T-helper 17 cell (primary cell): ENCODE results near the gene NELL1. TPM values are rescaled to one million over a fixed set of nuclear protein-coding genes. Genes with fewer than 3 reads are reported as not detected.

ENCODE experiments used
- ATAC-seq: fragments of 150-1000 bp; cut with Tn5 transposase; 2 replicates; pipeline ENCODE4 v1.10.0; 2021; ENCODE audit warnings: mild to moderate bottlenecking, moderate library complexity
- DNase-seq, 3 donors: peaks; one replicate each; pipeline versions ENCODE4 v3.0.0 to v3.0.0-alpha.2; 2020 to 2021
- H3K9me3 ChIP-seq: one replicate; pipeline ENCODE4 v1.7.0; 2013; ENCODE audit warnings: low read length, mild to moderate bottlenecking; ENCODE audit not compliant: control insufficient read depth, poor library complexity, severe bottlenecking
- H3K27ac Mint-ChIP-seq: one replicate; pipeline ENCODE4 v1.8.0; 2022; ENCODE audit warnings: mild to moderate bottlenecking, moderate library complexity, mixed read lengths
- H3K27me3 Mint-ChIP-seq: one replicate; pipeline ENCODE4 v1.8.0; 2022; ENCODE audit warnings: mixed read lengths
- H3K36me3 Mint-ChIP-seq: one replicate; pipeline ENCODE4 v1.8.0; 2022; ENCODE audit warnings: low read depth, mixed read lengths
- H3K4me1 Mint-ChIP-seq: one replicate; pipeline ENCODE4 v1.8.0; 2022; ENCODE audit warnings: mild to moderate bottlenecking, mixed read lengths
- H3K4me3 Mint-ChIP-seq: one replicate; pipeline ENCODE4 v1.8.0; 2022; ENCODE audit warnings: mild to moderate bottlenecking, moderate library complexity, mixed read lengths
- total RNA-seq, 4 donors: library from RNA in 2 of 4; stranded (reverse) in 2 of 4; gene quantifications; one replicate each; pipeline ENCODE4 v1.2.3 and lab custom pipeline; 2022 to 2026

The NELL1 gene
- total RNA-seq, 2 donors from 2014 or later: not detected

DNA sequence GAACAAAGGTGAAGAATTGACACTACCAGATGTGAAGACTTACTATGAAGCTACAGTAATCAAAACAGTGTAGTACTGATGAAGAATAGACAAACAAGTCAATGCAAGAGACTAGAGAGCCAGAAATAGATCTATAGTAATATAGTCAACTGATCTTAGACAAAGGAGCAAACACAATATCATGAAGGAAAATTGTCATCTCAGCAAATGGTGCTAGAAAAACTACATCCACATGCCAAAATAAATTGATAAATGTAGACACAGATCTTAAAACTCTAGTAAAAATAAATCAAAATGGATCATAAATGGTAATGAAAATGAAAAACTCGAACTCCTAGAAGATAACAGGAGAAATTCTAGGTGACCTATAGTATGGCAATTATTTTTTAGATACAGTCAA is 609.5 kb downstream of the NELL1 start:
- Mint-ChIP-seq H3K36me3 (no peaks in the 10 kb centered on the region), H3K4me3 (no peak overlapping the region), H3K27ac (no peak overlapping the region), H3K4me1 (no peaks in the 10 kb centered on the region), H3K27me3 (no peaks in the 10 kb centered on the region)
- ATAC-seq (no peak), DNase-seq (no peak)
- H3K9me3 ChIP-seq: no peaks in the 10 kb centered on the region

DNA sequence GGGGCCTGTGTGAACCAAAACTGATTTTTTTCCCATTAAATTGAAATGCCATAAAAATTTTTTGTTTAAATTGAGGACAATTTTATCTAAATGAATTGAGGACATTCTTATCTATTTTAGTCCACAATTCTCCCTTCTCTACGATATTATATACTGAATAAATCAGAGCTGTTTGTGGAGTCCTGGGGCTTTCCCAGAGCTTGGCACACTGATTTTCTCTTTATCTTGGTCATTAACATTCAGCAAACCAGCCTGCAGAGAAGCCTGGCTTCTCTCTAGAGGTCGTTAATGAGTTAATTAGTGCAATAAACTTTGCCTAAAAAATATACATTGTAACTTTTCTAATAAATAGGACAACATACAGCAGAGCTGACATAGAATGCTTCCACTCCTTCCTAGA is 615.7 kb downstream of the NELL1 start:
- no peak for ATAC-seq
- no peaks in the 10 kb centered on the region for H3K4me1 Mint-ChIP-seq
- no peaks in the 10 kb centered on the region for H3K9me3 ChIP-seq
- no peak for DNase-seq
- no peak overlapping the region for H3K27ac Mint-ChIP-seq
- no peaks in the 10 kb centered on the region for H3K36me3 Mint-ChIP-seq
- H3K27me3 Mint-ChIP-seq: no peaks in the 10 kb centered on the region
- H3K4me3 Mint-ChIP-seq: no peak overlapping the region

DNA sequence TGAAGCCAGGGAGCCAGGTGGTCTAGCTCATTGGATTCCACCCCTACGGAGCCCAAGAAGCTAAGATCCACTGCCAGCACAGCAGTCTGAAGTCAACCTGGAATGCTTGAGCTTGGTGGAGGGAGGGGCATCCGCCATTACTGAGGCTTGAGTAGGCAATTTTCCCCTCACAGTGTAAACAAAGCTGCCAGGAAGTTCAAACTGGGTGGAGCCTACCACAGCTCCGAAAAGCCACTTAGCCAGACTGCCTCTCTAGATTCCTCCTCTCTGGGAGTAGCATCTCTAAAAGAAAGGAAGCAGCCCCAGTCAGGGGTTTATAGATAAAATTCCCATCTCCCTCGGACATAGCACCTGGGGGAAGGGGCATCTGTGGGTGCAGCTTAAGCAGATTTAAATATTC is 620.3 kb downstream of the NELL1 start:
- Mint-ChIP-seq H3K4me3 (no peak overlapping the region), H3K4me1 (no peaks in the 10 kb centered on the region), H3K27me3 (no peaks in the 10 kb centered on the region), H3K27ac (no peak overlapping the region), H3K36me3 (no peaks in the 10 kb centered on the region)
- ATAC-seq (no peak), DNase-seq (no peak)
- H3K9me3 ChIP-seq: no peaks in the 10 kb centered on the region

DNA sequence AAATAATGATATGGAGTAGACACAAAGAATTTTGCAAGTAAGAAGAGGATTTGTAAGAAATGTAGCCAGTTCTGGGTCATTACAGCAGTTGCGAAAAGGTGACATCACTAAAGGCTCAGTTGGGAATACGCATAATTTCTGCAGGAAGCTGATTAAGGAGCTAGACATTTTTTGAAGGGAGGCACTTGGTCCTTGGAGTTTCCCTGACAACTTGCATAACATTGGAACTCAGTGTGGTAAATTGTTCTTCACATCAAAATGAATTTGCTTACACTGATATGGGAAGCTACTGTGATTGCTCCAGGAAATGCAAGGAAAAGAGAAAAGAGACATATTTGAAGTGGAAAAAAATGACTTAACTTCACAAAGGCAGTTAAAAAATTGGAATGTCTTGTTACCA is 626.1 kb downstream of the NELL1 start:
- ATAC-seq: no peak
- H3K9me3 ChIP-seq: no peaks in the 10 kb centered on the region
- Mint-ChIP-seq H3K27me3 (no peaks in the 10 kb centered on the region), H3K36me3 (no peaks in the 10 kb centered on the region), H3K4me3 (no peak overlapping the region), H3K27ac (no peak overlapping the region), H3K4me1 (no peaks in the 10 kb centered on the region)
- no peak for DNase-seq

GRCh38 chr11:21301981-21302380 is 632.6 kb downstream of the NELL1 start:
- no peak overlapping the region for H3K4me3 Mint-ChIP-seq

DNA sequence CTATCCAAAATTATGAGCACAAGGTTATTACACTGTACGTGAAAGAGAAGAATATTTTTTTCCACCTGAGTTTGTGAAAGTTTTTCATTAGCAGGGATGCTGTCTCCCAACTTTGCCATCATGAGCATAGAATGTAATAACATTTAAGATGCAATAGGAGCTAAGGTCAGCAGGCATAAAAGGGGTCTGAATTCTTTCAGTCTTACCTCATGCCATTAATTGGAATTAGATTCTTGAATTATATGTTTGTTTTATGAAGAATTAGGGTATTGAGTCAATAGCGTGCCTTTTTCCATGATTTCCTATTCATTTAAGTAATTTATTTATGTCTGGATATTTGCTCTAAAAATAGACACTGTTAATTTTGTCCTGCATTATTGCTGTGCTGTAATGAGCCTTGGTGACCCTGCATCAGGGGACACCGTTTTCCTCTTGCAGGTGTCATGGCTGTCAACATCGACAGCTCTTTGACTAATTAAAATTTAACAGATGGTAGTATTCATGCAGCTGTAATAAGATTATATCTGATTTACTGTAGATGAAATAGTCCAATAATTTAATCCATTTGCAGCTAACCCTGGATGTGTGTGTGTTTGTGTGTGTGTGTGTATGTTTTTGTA is 637.5 kb downstream of the NELL1 start:
- DNase-seq (no peak), ATAC-seq (no peak)
- Mint-ChIP-seq H3K27ac (no peak overlapping the region), H3K4me1 (no peaks in the 10 kb centered on the region), H3K36me3 (no peaks in the 10 kb centered on the region), H3K27me3 (no peaks in the 10 kb centered on the region), H3K4me3 (no peak overlapping the region)
- H3K9me3 ChIP-seq: no peaks in the 10 kb centered on the region

More at GRCh38 chr11:21301981-21302380, 632.6 kb downstream of the NELL1 start:
- Mint-ChIP-seq H3K27ac (no peak overlapping the region), H3K27me3 (no peaks in the 10 kb centered on the region), H3K4me1 (no peaks in the 10 kb centered on the region), H3K36me3 (no peaks in the 10 kb centered on the region)
- H3K9me3 ChIP-seq: no peaks in the 10 kb centered on the region
- DNase-seq (no peak), ATAC-seq (no peak)

DNA sequence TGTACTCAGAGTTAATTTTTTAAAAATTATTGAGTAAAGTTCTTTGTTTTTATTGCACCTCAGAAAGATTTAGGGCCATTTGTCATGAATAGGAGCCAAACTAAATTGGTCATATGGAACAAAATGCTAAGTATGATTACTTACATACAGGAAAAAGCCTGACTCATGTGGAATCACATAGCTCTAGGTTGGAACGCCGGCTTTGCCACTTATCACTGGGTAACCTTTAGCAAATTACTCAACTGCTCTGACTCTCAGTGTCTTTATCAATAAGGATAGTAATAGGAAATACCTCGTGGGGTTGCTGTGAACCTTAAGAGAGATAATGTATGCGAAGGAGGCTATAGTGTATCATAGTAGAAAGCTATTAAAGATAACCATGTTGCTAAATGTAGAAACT is 638.5 kb downstream of the NELL1 start:
- Mint-ChIP-seq H3K27ac (no peak overlapping the region), H3K27me3 (no peaks in the 10 kb centered on the region), H3K4me3 (no peak overlapping the region), H3K36me3 (no peaks in the 10 kb centered on the region), H3K4me1 (no peaks in the 10 kb centered on the region)
- no peaks in the 10 kb centered on the region for H3K9me3 ChIP-seq
- DNase-seq: no peak
- ATAC-seq: no peak

- H3K27me3 Mint-ChIP-seq: no peaks in the 10 kb centered on the region
- H3K36me3 Mint-ChIP-seq: no peaks in the 10 kb centered on the region
- H3K4me1 Mint-ChIP-seq: no peaks in the 10 kb centered on the region
- no peak for ATAC-seq
- no peaks in the 10 kb centered on the region for H3K9me3 ChIP-seq
- H3K27ac Mint-ChIP-seq: no peak overlapping the region
- DNase-seq: no peak
- H3K4me3 Mint-ChIP-seq: no peak overlapping the region
These were observed 647.2 kb downstream of the NELL1 start for GRCh38 chr11:21316591-21316990.

DNA sequence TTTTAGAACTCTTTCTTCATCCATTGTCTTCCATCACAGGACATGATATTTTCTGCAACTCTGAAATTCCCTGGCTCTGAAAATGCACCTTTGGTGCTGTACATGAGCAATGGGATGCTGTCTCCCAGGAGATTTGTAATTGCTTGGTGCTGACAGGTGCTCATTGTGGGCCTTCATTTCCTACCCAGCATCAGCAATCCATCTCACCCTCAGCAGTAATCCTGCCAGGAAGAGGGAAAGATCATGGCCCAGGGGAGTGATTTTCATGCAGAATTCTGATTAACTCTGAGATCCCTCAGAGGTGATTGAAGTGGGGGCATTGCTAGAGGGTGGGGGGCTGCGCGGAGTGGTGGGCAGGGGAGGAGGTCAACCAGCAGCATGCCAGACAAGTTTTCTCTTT is 651.7 kb downstream of the NELL1 start:
- no peak for ATAC-seq
- Mint-ChIP-seq H3K4me3 (no peak overlapping the region), H3K4me1 (no peaks in the 10 kb centered on the region), H3K27ac (no peak overlapping the region), H3K27me3 (no peaks in the 10 kb centered on the region), H3K36me3 (no peaks in the 10 kb centered on the region)
- DNase-seq: no peak
- no peaks in the 10 kb centered on the region for H3K9me3 ChIP-seq

- Mint-ChIP-seq H3K27me3 (no peaks in the 10 kb centered on the region), H3K27ac (no peak overlapping the region), H3K4me1 (no peaks in the 10 kb centered on the region), H3K36me3 (no peaks in the 10 kb centered on the region), H3K4me3 (no peak overlapping the region)
- DNase-seq (no peak), ATAC-seq (no peak)
- H3K9me3 ChIP-seq: no peaks in the 10 kb centered on the region
These were observed 652.1 kb downstream of the NELL1 start for GRCh38 chr11:21321530-21321929.

- Mint-ChIP-seq H3K27me3 (no peaks in the 10 kb centered on the region), H3K4me1 (no peaks in the 10 kb centered on the region), H3K36me3 (no peaks in the 10 kb centered on the region), H3K4me3 (no peak overlapping the region), H3K27ac (no peak overlapping the region)
- H3K9me3 ChIP-seq: no peaks in the 10 kb centered on the region
- ATAC-seq (no peak), DNase-seq (no peak)
These were observed 654.2 kb downstream of the NELL1 start for GRCh38 chr11:21323617-21324016.

GRCh38 chr11:21343204-21343603 is 673.8 kb downstream of the NELL1 start:
- Mint-ChIP-seq H3K36me3 (no peaks in the 10 kb centered on the region), H3K27ac (no peak overlapping the region), H3K4me1 (no peaks in the 10 kb centered on the region), H3K4me3 (no peak overlapping the region), H3K27me3 (no peaks in the 10 kb centered on the region)
- no peak for DNase-seq
- ATAC-seq: no peak
- H3K9me3 ChIP-seq: no peaks in the 10 kb centered on the region

GRCh38 chr11:21346361-21346760 is 677.0 kb downstream of the NELL1 start:
- ATAC-seq: no peak

GRCh38 chr11:21350613-21351012 is 681.2 kb downstream of the NELL1 start:
- DNase-seq: no peak
- no peaks in the 10 kb centered on the region for H3K9me3 ChIP-seq
- ATAC-seq: no peak
- H3K4me3 Mint-ChIP-seq: no peak overlapping the region
- no peaks in the 10 kb centered on the region for H3K36me3 Mint-ChIP-seq
- H3K27ac Mint-ChIP-seq: no peak overlapping the region
- H3K27me3 Mint-ChIP-seq: no peaks in the 10 kb centered on the region
- H3K4me1 Mint-ChIP-seq: no peaks in the 10 kb centered on the region

More at GRCh38 chr11:21346361-21346760, 677.0 kb downstream of the NELL1 start:
- no peak for DNase-seq
- no peaks in the 10 kb centered on the region for H3K27me3 Mint-ChIP-seq
- H3K4me1 Mint-ChIP-seq: no peaks in the 10 kb centered on the region
- H3K36me3 Mint-ChIP-seq: no peaks in the 10 kb centered on the region
- H3K27ac Mint-ChIP-seq: no peak overlapping the region
- H3K4me3 Mint-ChIP-seq: no peak overlapping the region
- no peaks in the 10 kb centered on the region for H3K9me3 ChIP-seq
